Endothelial cell of umbilical vein (primary cell): Measurements from ENCODE around the gene CHRD. TPM values are rescaled to one million over a fixed set of nuclear protein-coding genes. Genes with fewer than 3 reads are reported as not detected.

ENCODE experiments used
- BruUV-seq: library from RNA; stranded (reverse); fragments of 400-500 nt; replicated peaks from 2 replicates; lab custom pipeline; 2021; lab: Mats Ljungman, UMichigan
- CTCF ChIA-PET: fragments of 300-600, 350-600 bp; sonication (Branson Sonifier 250); formaldehyde crosslinking; loops from one replicate; lab custom pipeline; 2021; ENCODE audit warnings: antibody characterized with exemption, inconsistent platforms; lab: Charles Lee
- POLR2A ChIA-PET: fragments of 300-600, 350-600 bp; sonication (Branson Sonifier 250); formaldehyde crosslinking; loops from one replicate; lab custom pipeline; 2021; ENCODE audit warnings: antibody characterized with exemption, inconsistent platforms; lab: Charles Lee
- DNase-seq: peaks from one replicate; pipeline ENCODE4 v3.0.0-alpha.2; 2011; ENCODE audit warnings: low read depth, low spot score
- FAIRE-seq: peaks from 2 replicates; lab custom pipeline; 2011; peaks lifted over from hg19 to GRCh38; lab: Jason Lieb, UNC
- H2AFZ ChIP-seq: 2 replicates; pipeline ENCODE4 v1.6.0; 2012; ENCODE audit warnings: low read depth, low read length, control low read depth, inconsistent platforms
- H3K27ac ChIP-seq: 2 replicates; pipeline ENCODE4 v1.5.1; 2011; ENCODE audit warnings: low read depth, mild to moderate bottlenecking, control low read depth, low read length, moderate library complexity; ENCODE audit not compliant: insufficient read depth
- H3K27me3 ChIP-seq, 2 experiments: 2 replicates each; pipeline versions ENCODE4 v1.6.0 to v1.6.1; 2011; ENCODE audit warnings: low read length in 2 of 2, mixed read lengths in 1 of 2; ENCODE audit not compliant: control insufficient read depth in 2 of 2, insufficient read depth in 2 of 2
- H3K36me3 ChIP-seq, 2 experiments: 2 replicates in 1 of 2; 3 replicates in 1 of 2; pipeline ENCODE4 v1.5.1; 2011; ENCODE audit warnings: low read length in 2 of 2, mild to moderate bottlenecking in 1 of 2, moderate library complexity in 1 of 2; ENCODE audit not compliant: control insufficient read depth in 2 of 2, insufficient read depth in 2 of 2; ENCODE audit errors: extremely low read depth in 1 of 2
- H3K4me1 ChIP-seq: 3 replicates; pipeline ENCODE4 v1.5.1; 2011; ENCODE audit warnings: mild to moderate bottlenecking, low read length; ENCODE audit not compliant: control insufficient read depth, insufficient read depth; ENCODE audit errors: extremely low read depth
- H3K4me2 ChIP-seq: 2 replicates; pipeline ENCODE4 v1.6.1; 2011; ENCODE audit warnings: low read length, control low read depth, mixed read lengths; ENCODE audit not compliant: insufficient read depth
- H3K4me3 ChIP-seq, 3 experiments: fragments of 200-600 bp in 1 of 3; sonication (generic), shearing (Covaris generic) in 1 of 3; replicated peaks in 1 of 3; 2 replicates each; pipeline ENCODE4 v1.5.1; 2011 to 2016; ENCODE audit warnings: control low read depth in 3 of 3, low read length in 3 of 3, mild to moderate bottlenecking in 2 of 3, inconsistent platforms in 1 of 3, low read depth in 1 of 3, moderate library complexity in 1 of 3; ENCODE audit not compliant: insufficient read depth in 1 of 3
- H3K79me2 ChIP-seq: 2 replicates; pipeline ENCODE4 v1.6.0; 2012; ENCODE audit warnings: low read length, inconsistent platforms; ENCODE audit not compliant: control insufficient read depth, insufficient read depth
- H3K9ac ChIP-seq: replicated peaks from 2 replicates; pipeline ENCODE3; 2011; ENCODE audit warnings: low read length, control low read depth; ENCODE audit not compliant: insufficient read depth; ENCODE audit errors: extremely low read depth
- H3K9me1 ChIP-seq: replicated peaks from 3 replicates; pipeline ENCODE4 v1.6.0; 2011; ENCODE audit warnings: mild to moderate bottlenecking, low read length; ENCODE audit not compliant: control insufficient read depth, insufficient read depth; ENCODE audit errors: extremely low read depth
- H3K9me3 ChIP-seq: replicated peaks from 2 replicates; pipeline ENCODE4 v1.5.1; 2012; ENCODE audit warnings: low read length, inconsistent platforms; ENCODE audit not compliant: control insufficient read depth, insufficient read depth
- H4K20me1 ChIP-seq: replicated peaks from 2 replicates; pipeline ENCODE3; 2011; ENCODE audit warnings: mild to moderate bottlenecking, low read length; ENCODE audit not compliant: control insufficient read depth, insufficient read depth; ENCODE audit errors: extremely low read depth
- CTCF ChIP-seq, 2 donors: IDR thresholded peaks; 1 replicate in 1 of 2; 2 replicates in 1 of 2; pipeline ENCODE4 v1.5.1; 2011; ENCODE audit warnings: low read length in 2 of 2, mild to moderate bottlenecking in 2 of 2, moderate library complexity in 2 of 2, control low read depth in 1 of 2, inconsistent platforms in 1 of 2, low read depth in 1 of 2; ENCODE audit not compliant: insufficient read depth in 1 of 2; ENCODE audit errors: extremely low read depth in 1 of 2
- FOS ChIP-seq: IDR thresholded peaks from 2 replicates; pipeline ENCODE4 v1.6.1; 2011; ENCODE audit warnings: mild to moderate bottlenecking, low read length, moderate library complexity, borderline replicate concordance; ENCODE audit not compliant: insufficient read depth
- GATA2 ChIP-seq: IDR thresholded peaks from 2 replicates; pipeline ENCODE4 v1.7.0; 2011; ENCODE audit warnings: low read depth, mild to moderate bottlenecking, moderate library complexity, mixed read lengths, low read length; ENCODE audit not compliant: insufficient read length, insufficient read depth
- JUN ChIP-seq: IDR thresholded peaks from 2 replicates; pipeline ENCODE4 v1.6.1; 2011; ENCODE audit warnings: borderline replicate concordance, low read depth; ENCODE audit not compliant: insufficient read length, insufficient read depth
- MYC ChIP-seq: IDR thresholded peaks from one replicate; pipeline ENCODE4 v1.6.1; 2011; ENCODE audit warnings: mild to moderate bottlenecking, low read depth, low read length
- POLR2A ChIP-seq: IDR thresholded peaks from 2 replicates; pipeline ENCODE4 v1.6.1; 2012; ENCODE audit warnings: low read depth, mild to moderate bottlenecking, control low read depth, low read length
- dilution Hi-C: fragments of 300-500 bp; cut with MboI; formaldehyde crosslinking; loops from one replicate; pipeline ENCODE4 v1.15.0; 2019; ENCODE audit warnings: low sequenced_read_pairs; ENCODE audit not compliant: extremely low pct_ligation_motif_present
- intact Hi-C: fragments of 100-400 bp; cut with micrococcal nuclease; formaldehyde crosslinking; loops from one replicate; pipeline ENCODE4 v1.10.0; 2022
- polyA plus RNA-seq, 4 experiments: library from polyadenylated mRNA; depleted of rRNA in 3 of 4; stranded (reverse) in 3 of 4; unstranded in 1 of 4; fragments of >200 nt; gene quantifications; 2 replicates each; pipeline versions ENCODE4 v1.2.1 to v1.2.3, GENCODE V29; 2011 to 2012; ENCODE audit warnings: missing spikeins in 1 of 4
- total RNA-seq: library from RNA; stranded (reverse); gene quantifications from 2 replicates; pipeline ENCODE4 v1.2.3, GENCODE V29; 2021

CHRD gene
- total and polyA plus RNA-seq, 2 donors (not counting 3 experiments of a cell fraction or from before 2014, with no cell fraction given), result 0.40 to 0.54 TPM

GRCh38 chr3:184399410-184399809 lies 19.6 kb downstream of the CHRD start:
- BruUV-seq, result no TSS peak
- peaks cover 17% of the 10 kb centered on the region in 2 experiments for H3K27me3 ChIP-seq
- POLR2A ChIA-PET, result no interaction called here
- H2AFZ ChIP-seq, result no peak overlapping the region
- H3K79me2 ChIP-seq, result no peaks in the 10 kb centered on the region
- H3K4me3 ChIP-seq, result no peak overlapping the region
- DNase-seq (no peak), FAIRE-seq (no peak)
- H3K9ac ChIP-seq, result no peak overlapping the region
- CTCF ChIA-PET, result interaction anchor here (0.6 kb wide), 1 partner anchor 28 kb away, joined by 4 read pairs; no protein-coding TSS in a partner anchor
- no peaks in the 10 kb centered on the region for H3K9me3 ChIP-seq
- no peaks in the 10 kb centered on the region for H3K36me3 ChIP-seq
- no peaks in the 10 kb centered on the region for H3K9me1 ChIP-seq
- intact Hi-C loops (no loop called here), dilution Hi-C loops (no loop called here)
- no peak overlapping the region for H3K4me2 ChIP-seq
- no peak overlapping the region for H3K27ac ChIP-seq
- TF ChIP-seq JUN (no peak), CTCF (IDR thresholded peaks at IDR 0.05; ENCODE audit: extremely low read depth in 1 of 2, insufficient read depth in 1 of 2, low read depth in 1 of 2, low read length in 2 of 2) (no peak), POLR2A (no peak), GATA2 (no peak), FOS (no peak), MYC (no peak)
- no peaks in the 10 kb centered on the region for H4K20me1 ChIP-seq
- no peaks in the 10 kb centered on the region for H3K4me1 ChIP-seq
